GM21529 (cell line): ENCODE data around the gene AHDC1.
"Not testable (repeated sequence)": the region's sequence is repeated elsewhere in the genome, so short reads cannot be mapped to it uniquely, and the experiment has no call there.

ENCODE experiments used
- ATAC-seq: cut with Tn5 transposase; IDR thresholded peaks from one replicate; pipeline ENCODE4 v1.9.1; 2021; ENCODE audit not compliant: unreplicated experiment

Gene AHDC1

DNA sequence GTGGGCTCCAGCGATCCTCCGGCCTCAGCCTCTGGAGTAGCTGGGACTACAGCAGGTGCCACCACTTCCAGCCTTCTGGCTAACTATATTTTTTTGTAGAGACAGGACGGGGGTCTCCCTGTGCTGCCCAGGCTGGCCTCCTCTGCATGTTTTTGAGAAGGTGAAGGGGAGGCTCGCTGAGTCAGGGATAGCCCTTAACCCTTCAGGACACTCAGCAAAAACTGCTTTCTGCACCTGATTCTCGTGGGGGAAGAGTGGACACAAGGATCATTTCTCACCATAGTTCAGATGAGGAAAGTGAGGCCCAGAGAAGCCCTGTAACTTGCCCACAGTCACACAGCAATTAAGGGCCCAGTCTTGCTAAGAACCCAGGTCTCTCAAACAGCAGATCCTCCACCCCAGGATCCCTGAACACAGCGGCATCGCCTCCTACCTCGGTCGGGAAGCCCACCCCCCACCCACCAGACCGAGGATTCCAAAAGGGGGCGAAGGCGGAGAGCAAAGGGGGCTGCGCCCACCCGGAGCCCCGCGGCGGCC is 29.8 kb upstream of the AHDC1 start:
- ATAC-seq: no peak

DNA sequence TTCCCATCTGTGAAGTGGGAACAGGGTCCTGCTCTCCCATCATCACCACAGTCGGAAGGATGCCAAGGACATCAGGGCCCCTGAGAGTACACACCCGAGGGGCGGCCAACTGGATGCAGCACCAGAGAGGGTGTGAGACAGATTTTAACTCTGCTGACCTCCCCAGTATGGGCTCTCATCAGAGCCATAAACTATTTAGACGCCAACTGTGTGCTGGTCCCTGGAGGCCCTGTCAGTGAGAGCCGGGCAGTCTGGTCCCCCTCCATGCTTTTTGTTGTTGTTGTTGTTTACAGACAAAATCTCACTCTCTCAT is 29.3 kb upstream of the AHDC1 start:
- ATAC-seq: no peak

DNA sequence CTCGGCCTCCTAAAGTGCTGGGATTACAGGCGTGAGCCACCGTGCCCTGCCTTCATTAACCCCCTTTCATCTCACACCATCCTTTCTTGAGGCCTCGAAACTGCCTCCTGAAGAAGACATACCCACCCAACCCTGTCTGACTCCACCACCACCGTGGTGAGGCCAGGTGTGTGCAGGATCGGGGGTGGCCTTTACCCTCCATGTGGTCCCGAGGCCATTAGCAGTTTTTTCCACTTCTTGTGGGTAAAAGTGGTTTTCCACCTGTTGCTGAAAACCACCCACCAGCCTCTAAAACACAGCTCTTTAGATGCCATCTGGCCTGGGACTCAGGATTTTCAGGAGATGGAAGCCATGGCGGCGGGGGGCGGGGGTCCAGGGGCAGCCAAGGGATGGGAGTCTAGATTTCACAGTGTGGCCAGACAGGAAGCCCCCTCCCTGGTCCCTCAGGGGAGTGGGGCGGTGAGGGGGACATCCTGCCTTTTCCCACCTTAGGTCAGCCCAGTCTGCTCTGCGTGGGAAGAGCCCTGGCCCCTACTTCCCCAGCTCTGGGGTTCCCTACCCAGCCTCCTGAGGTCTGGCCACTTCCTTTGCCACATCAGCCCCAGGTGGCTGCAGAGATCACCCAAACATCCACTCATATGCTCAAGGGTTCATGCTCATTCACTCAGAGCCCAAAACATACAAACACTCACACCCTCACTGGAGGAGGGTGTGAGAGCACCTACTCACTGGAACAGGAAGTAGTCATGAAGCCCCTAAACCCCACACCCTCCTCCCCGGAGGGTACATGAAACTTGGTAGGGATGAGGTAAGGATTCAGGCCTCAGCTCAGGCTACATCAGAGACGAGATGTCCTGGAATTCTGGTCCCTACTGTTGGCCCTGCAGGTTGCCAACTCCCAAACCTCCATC is 28.7 kb upstream of the AHDC1 start:
- ATAC-seq: peak; percentile 38

DNA sequence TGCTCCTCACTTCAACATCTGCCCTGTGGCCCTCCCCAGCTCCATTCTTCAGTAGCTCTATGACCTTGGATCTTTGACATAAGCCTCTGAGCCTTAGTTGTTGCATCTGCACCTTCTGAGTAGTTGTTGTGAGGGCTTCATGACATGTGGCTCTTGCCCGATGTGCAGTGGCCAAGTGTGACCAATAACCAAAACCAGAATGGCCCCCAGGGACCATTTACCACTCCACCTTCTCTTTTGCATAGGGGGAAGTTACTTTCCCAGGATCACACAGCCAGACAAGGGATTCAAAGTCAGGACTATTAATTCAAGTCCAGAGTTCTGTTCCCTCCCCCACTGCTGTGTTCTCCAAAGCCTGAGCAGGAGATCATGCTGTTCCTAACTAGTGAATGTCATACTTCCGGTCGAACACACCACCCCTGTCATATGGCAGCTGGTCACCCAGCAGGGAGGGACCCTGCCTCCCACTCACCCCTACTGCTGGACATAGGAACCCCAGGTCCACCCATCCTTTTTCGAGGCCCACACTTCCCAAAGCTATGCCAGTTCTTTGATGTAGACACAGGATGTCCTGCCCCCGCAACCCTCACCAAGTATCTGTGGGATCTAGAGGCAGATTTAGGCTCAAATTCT is 27.0 kb upstream of the AHDC1 start:
- ATAC-seq: no peak

DNA sequence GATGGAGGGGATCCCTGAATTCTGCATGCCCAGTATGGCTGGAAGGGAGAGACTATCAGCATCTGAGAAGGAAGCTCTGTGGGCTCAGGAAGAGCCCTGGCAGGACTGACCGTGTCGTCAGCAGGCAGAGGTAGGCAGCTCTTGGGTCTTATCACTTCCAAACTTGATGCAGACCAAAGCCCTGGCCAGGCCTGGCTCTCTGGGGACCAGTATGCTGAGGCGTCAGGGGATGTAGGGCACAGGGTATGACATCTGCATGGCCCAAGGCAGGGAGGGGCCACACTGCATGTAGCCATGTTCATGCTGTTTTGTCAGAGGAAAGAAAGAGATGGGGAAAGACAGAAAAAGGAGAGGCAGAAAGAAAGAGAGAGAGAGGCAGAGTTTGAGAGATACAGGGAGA is 24.8 kb upstream of the AHDC1 start:
- ATAC-seq: no peak

DNA sequence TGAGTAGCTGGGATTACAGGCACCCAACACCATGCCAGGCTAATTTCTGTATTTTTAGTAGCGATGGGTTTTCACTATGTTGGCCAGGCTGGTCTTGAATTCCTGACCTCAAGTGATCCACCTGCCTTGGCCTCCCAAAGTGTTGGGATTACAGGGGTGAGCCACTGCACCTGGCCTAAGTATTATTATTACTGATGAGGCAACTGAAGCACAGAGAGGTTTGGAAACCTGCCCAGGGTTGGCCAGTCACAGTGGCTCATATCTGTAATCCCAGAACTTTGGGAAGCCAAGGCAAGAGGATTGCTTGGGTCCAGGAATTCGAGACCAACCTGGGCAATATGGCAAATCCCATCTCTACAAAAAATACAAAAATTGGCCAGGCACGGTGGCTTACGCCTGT is 23.8 kb upstream of the AHDC1 start:
- ATAC-seq: not testable (repeated sequence)

DNA sequence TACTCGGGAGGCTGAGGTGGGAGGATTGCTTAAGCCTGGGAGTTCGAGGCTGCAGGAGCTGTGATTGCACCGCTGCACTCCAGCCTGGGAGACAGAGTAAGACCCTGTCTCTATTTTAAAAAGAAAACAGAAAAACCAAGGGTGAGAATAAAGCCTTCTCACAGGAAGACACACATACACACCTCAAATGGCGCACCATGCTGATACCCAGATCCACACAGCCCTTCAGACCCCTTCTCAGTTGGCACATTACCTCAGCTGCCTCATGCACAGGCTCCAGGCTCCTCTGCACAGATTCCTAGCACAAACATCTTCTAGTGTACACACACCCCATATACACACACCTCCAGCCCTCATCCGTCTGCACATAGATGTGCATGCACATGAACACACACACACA is 23.1 kb upstream of the AHDC1 start:
- no peak for ATAC-seq

DNA sequence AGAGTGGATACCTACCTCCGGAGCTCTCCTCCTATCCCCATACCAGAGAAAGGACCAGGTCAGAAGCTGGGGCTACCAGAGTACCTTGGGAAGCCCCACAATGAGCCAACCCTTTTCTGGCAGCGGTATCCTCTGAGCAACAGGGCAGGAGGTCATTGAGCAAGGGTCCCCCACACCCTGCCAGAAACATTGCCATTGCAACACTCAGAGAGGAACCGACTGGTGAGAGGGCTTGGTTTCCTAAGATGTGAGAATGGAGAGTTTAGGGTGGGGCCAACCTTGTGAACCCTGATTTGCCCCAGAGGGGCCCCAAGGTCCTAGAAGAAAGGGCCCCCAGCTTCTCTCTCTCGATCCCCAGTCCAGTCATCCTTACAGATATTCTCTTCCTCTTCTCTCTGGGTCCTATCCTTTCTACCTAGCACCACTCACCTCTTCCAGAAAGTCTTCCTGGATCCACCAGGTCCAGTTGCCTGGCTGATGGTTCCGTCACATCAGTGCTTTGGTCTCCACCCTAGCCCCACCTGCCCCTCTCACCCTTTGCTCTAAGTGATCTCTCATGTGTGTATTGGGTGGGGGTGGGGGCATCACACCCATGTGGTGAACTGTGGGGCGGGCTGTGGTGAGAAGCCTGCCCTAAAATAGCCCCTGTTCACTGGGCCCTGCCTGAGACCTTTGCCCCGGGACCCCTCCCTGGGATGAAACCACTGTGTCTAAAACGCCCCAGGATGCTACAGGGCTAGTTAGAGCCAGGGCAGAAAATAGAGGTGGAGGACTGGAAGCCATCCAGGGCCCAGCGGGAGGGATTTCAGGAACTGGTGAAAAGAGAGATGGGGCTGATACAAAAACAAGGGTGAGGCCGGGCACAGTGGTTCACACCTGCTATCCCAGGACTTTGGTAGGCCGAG is 22.3 kb upstream of the AHDC1 start:
- ATAC-seq: no peak

DNA sequence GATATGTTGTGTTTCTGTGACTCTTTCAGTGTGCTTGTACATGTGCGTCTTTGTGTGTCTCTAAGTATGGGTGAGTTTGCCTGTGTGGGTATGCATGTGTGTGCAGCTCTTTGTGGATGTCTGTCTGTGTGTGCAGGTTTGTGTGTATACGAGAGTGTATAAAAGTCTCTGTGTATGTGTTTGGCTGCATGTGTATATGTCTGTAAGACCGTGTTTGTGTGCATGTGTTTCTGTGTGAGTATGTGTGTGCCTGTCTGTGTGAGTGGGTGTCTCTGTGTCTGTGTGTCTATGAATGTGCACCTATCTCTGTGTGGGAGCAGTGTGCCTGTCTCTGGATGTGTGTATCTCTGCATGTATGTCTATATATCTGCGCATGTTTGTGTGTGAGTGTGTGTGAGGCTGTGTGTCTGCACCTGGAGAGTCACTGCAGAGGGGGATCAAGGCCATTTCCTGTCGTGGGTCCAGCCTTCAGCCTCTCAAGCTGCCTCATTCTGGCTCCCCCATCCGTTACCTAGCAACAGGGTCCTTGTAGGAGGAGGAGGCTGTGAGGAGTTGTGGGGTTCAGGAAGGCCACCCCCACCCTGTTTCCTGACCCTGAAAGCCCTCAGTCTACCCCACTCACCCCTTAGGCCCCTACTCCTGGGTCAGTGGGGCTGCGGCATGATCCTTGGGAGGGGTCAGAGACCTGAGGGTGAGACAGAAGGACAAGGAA is 20.7 kb upstream of the AHDC1 start:
- no peak for ATAC-seq

DNA sequence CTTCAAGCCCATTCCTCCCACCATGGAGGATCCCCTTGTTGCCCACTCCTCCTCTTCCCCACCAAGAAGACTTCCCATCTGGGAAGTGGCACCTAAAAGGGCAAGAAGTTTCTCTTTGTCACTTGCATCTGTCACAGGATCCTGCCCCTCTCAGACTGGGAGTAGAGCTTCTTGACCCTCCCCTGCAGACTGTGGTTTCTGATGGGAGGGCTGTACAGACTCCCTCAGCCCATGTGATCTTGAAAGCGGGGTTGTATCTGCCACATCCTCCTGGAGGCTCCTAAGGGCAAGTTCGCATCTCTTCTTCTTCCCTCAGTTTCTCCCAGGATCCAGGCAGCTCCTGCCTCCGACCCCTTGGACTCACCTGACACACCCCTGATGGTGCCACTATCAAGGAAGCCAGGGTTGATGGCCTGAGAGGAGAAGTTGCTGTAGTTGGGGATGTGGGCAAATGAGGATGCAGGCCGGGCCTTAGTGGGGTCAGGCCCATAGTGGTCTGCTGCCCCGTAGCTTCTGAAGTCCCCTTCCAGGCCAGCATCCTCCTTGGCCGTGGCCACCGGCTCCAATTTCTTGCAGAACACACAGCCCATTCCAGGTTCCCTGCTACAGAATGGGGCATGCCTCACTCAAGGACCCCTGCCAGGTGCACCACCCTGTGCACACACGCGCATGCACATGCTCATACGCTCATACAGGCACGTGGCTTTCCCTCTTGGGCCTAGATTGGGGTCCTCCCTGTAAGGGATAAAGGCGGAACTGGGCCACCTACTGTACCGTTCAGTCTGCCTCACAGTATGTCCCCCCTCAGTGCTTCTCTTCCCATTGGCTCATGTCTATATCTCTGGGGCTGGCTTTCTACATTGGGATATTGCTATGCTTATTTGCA is 19.6 kb upstream of the AHDC1 start:
- no peak for ATAC-seq

DNA sequence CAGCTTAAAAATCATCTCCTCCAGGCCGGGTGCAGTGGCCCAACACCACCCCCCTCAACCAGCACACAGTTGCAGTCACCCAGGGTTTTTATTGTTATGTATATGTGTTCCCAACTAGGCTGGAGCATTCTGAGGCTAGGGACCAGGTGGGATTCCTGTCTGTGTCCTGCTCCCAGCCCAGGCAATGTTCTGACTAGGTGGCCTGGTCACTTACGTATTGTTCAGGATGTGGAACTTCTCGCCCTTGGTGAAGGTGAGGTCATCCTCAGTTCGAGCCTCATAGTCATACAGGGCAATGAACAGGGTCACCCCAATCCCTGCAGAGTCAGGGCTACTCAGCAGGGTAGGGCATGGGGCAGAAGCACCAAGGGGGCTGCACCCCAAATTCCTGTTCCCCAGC is 18.9 kb upstream of the AHDC1 start:
- ATAC-seq: no peak

DNA sequence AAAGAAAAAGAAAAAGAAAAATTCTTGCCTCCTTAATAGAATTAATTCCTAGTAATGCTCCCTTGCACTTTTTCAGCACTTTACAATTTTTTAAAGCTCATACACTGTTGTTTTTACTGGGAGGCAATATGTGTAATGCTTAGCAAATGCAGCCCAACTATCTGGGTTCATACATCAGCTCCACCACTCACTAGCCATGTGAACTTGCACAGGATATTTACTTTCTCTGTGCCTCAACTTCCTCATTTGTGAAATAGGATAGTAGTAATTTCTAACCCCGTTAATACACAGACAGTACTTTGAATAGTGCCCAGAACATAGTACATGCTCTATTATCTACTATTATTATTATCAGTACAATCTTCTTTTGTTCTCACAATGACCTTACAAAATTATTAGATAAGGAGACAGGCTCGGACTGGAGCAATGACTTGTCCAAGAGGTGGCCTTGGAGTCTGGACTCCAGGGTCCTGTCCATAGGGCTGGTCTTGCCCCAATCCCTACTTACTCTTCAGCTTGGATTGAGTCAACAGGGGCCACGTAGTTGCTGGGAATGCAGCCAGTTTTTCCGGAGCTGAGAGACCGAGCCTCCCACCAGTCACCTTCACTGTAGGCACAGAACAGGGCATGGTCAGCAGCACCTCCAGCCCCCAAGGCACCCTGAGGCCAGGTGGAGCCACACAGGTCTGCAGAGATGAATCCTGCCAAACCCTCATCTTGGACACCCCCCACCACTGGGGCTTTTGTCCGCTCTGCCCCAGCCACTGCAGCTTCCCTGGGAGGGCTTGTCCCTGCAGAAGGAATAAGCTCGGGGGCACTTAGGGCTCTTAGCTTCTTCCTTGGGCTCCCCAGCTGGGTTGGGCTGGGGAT is 17.3 kb upstream of the AHDC1 start:
- no peak for ATAC-seq

DNA sequence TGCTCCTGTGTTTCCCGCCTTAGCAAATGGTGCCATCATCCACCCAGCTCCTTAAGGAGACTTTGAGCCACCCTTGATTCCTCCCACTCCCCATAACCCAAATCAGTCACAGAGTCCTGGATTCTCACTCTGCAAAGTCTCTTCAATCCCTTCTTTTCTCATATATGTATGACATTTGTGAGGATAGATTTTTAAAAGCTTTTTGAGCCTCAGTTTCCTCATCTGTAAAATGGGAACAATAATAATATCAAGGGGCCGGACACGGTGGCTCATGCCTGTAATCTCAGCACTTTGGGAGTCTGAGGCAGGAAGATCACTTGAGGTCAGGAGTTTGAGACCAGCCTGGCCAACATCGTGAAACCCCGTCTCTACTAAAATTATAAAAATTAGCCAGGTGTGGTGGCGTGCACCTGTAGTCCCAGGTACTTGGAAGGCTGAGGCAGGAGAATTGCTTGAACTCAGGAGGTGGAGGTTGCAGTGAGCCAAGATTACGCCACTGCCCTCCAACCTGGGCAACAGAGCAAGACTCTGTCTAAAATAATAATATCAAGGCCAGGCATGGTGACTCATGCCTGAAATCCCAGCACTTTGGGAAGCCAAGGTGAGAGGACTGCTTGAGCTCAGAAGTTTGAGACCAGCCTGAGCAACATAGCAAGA is 16.0 kb upstream of the AHDC1 start:
- not testable (repeated sequence) for ATAC-seq

DNA sequence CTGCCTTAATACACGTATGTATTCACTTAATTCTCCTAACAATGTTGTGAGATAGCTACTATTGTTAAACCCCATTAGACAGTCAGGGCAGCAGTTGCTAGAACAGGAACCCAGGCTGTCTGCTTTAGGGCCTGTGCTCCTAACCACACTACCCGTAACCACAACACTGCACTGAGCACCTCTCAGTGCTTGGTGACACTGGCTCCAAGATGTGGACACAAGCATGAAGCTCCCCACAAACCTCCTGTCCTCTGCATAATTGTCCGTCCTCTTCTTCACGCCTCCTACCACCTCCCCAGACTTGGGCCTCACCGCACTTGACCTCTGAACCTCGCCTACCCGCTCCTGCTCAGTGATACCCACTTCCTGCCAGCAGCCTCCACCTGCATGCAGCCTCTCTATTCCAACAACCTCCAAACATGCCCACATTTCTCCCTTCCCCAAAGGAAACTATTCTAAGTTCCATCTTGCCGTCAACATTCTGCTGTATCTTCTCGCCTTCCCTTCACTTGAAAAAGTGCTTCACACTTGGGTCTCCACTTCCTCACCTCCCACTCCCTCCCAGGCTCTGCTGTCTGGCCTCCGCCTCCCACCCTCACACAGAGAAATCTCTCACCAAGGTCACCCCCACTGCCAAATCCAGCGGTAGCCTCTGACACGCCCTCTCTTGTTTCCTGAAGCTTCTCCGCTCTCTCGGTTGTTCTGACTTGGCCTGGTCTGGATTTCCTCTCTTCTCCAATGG is 14.6 kb upstream of the AHDC1 start:
- ATAC-seq: no peak

DNA sequence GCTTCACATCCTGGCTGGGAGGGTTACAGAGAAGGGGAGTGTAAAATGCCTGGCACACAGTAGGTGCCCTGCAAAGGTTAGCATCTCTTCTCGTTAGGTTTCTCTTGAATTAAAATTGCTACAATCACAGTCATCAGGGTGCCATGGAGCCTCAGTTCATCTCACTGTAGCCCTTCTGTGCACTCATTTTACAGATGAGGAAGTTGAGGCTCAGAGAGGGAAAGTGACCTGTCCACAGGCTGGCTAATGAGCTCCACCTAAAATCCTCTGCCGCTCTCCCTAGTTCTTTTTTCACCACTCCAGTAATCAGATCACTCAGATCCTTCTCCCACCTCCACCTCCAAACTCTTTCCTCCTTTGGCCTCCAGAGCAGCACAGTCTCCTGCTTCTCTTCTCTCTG is 13.5 kb upstream of the AHDC1 start:
- ATAC-seq: no peak

DNA sequence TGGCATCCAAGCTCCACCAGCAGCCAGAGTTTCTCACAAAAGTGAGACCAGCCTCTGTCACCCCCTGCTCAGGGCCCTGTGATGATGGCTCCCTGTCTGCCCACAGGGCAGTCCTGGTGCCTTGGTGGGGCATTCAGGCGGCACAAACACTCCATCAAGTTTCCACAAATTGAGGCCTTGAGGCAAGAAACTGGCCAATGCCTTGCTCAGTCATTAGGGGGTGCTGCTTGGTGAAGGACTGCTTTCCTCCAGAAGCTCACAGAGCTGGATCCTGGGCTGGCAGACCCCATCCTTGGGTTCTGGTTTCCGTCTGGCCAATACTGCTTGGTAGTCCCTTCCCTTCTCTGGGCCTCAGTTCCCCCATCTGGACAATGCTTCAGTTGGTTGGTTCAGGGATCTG is 12.5 kb upstream of the AHDC1 start:
- no peak for ATAC-seq

DNA sequence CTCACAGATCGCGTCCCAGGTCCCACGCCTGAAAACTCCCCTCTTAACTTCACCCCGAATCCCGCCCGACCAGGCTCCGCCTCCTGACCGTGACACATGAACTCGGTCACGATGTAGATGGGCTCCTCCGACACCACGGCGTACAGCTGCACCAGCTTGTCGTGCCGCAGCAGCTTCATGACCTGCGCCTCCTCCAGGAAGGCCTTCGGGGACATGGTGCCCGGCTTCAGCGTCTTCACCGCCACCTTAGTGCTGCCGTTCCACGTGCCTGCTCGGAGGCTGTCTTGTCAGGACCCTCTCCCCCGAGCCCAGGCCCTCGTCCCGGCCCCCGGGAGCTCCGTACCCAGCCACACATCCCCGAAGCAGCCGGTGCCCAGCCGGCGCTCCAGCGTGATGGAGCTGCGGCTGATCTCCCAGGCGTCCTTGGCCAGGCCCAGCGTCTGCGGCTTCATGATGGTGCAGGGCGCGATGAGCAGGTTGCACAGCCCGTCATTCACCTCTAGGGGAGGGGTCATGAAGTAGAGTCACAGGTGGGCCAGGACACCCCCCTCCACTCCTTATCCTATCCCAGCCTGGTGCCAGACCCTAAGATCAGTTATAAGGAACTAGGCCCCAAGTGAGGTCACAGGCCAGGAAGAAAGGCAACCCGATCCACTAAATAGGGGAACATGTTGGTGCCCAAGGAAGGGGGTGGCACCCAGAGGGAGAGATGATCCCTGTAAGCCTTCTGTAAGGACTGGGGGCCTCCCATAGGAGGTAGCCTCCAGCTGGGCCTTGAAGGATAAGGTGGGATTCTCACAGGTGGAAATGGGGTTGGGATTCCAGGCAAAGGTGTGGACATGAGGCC is 11.6 kb upstream of the AHDC1 start:
- no peak for ATAC-seq
